GM15510 (cell line): Measurements from ENCODE around the gene LRRC61.

Source experiments
- POLR2A ChIP-seq: IDR thresholded peaks from 3 replicates; pipeline ENCODE4 v1.6.1; 2011; ENCODE audit warnings: borderline replicate concordance; ENCODE audit not compliant: insufficient read length; ENCODE audit errors: extremely low read depth

Gene LRRC61

GRCh38 chr7:150340024-150340749, 17.0 kb downstream of the LRRC61 start:
- TF ChIP-seq POLR2A, result no peak

- no peak for TF ChIP-seq POLR2A
Observed at GRCh38 chr7:150340875-150341262, 17.7 kb downstream of the LRRC61 start.

- no peak for TF ChIP-seq POLR2A
Observed at GRCh38 chr7:150341263-150342120, 18.3 kb downstream of the LRRC61 start, which contains the start of gene RARRES2. Gene RARRES2, minus strand, starts transcription at chr7:150341629. Its CDS starts 1,020 bp downstream, at chr7:150340609.

- no peak for TF ChIP-seq POLR2A
Observed at GRCh38 chr7:150342121-150342408, 18.9 kb downstream of the LRRC61 start.

- TF ChIP-seq POLR2A, result no peak
Observed at GRCh38 chr7:150343225-150343624, 20.1 kb downstream of the LRRC61 start.

GRCh38 chr7:150344299-150344698, 21.1 kb downstream of the LRRC61 start:
- no peak for TF ChIP-seq POLR2A

- no peak for TF ChIP-seq POLR2A
Observed at GRCh38 chr7:150345012-150345411, 21.9 kb downstream of the LRRC61 start.

- TF ChIP-seq POLR2A, result no peak
Observed at GRCh38 chr7:150346922-150347321, 23.8 kb downstream of the LRRC61 start.

GRCh38 chr7:150351587-150352194, 28.5 kb downstream of the LRRC61 start:
- no peak for TF ChIP-seq POLR2A

- TF ChIP-seq POLR2A, result no peak
Observed at GRCh38 chr7:150355666-150356059, 32.5 kb downstream of the LRRC61 start.

- no peak for TF ChIP-seq POLR2A
Observed at GRCh38 chr7:150356265-150356897, 33.2 kb downstream of the LRRC61 start.

- TF ChIP-seq POLR2A, result no peak
Observed at GRCh38 chr7:150357270-150357669, 34.1 kb downstream of the LRRC61 start.

- no peak for TF ChIP-seq POLR2A
Observed at GRCh38 chr7:150357771-150358427, 34.7 kb downstream of the LRRC61 start.

GRCh38 chr7:150358433-150358832, 35.3 kb downstream of the LRRC61 start:
- no peak for TF ChIP-seq POLR2A

GRCh38 chr7:150358988-150359621, 36.0 kb downstream of the LRRC61 start:
- no peak for TF ChIP-seq POLR2A
